K562 (cell line): ENCODE results near the gene KCTD6. TPM values are rescaled to one million over a fixed set of nuclear protein-coding genes. Genes with fewer than 3 reads are reported as not detected.

Source experiments
- MCM2 ChIP-seq: fragments of 450-650 bp; IDR thresholded peaks from 2 replicates; pipeline ENCODE4 v1.6.1; 2017; ENCODE audit warnings: low read depth, mild to moderate bottlenecking
- MEF2D ChIP-seq: conservative IDR thresholded peaks from 2 replicates; pipeline ENCODE4 v1.6.1; 2016; ENCODE audit warnings: low read depth, missing genetic modification characterization, missing compliant biosample characterization
- PBX2 ChIP-seq, 2 experiments: IDR thresholded peaks in 1 of 2; conservative IDR thresholded peaks in 1 of 2; 2 replicates each; pipeline ENCODE4 v1.6.1; 2016; ENCODE audit warnings: low read depth in 2 of 2, mild to moderate bottlenecking in 1 of 2, missing compliant biosample characterization in 1 of 2, missing genetic modification characterization in 1 of 2, moderate library complexity in 1 of 2
- RBM15 ChIP-seq: fragments of 200-400 bp; formaldehyde crosslinking; IDR thresholded peaks from 2 replicates; pipeline ENCODE4 v1.6.1; 2018; ENCODE audit warnings: mild to moderate bottlenecking, low read length, moderate library complexity; ENCODE audit not compliant: insufficient read depth
- RUNX1 ChIP-seq: sonication (generic); IDR thresholded peaks from 2 replicates; pipeline ENCODE4 v1.6.1; 2016; ENCODE audit warnings: antibody characterized with exemption, low read depth
- TOE1 ChIP-seq, 2 experiments: fragments of 450-650 bp in 1 of 2; sonication (generic) in 1 of 2; formaldehyde crosslinking in 1 of 2; IDR thresholded peaks; 2 replicates each; pipeline versions ENCODE4 v1.7.1 to v1.8.0; 2016 to 2022; ENCODE audit warnings: borderline replicate concordance in 2 of 2, mild to moderate bottlenecking in 2 of 2, antibody characterized with exemption in 1 of 2, inconsistent platforms in 1 of 2, low read depth in 1 of 2, missing genetic modification reagents in 1 of 2, moderate library complexity in 1 of 2
- polyA plus RNA-seq, 8 experiments: library from polyadenylated mRNA; depleted of rRNA in 4 of 8; stranded (reverse) in 5 of 8; unstranded in 3 of 8; fragments of >200 nt; fragmentation: Nextera tagmentation in 2 of 8; fragmentation: Illumina TruSeq in 1 of 8; extraction: Ambion mirVana in 2 of 8; extraction: Trizol in 1 of 8; gene quantifications; 2 replicates each; pipeline versions ENCODE4 v1.2.1 to v1.2.3, GENCODE V29; 2011 to 2014; ENCODE audit warnings: inconsistent platforms in 1 of 8, missing spikeins in 1 of 8
- total RNA-seq, 7 experiments: library from RNA; depleted of rRNA in 6 of 7; stranded (reverse); fragments of >200 nt in 6 of 7; fragmentation: Illumina TruSeq in 2 of 7; extraction: Trizol in 2 of 7; gene quantifications; 2 replicates each; pipeline versions ENCODE4 v1.2.1 to v1.2.3, GENCODE V29; 2011 to 2021; ENCODE audit warnings: low replicate concordance in 1 of 7
- TF ChIP-seq, protein P1 (sequence below): fragments of 450-650 bp; IDR thresholded peaks from 2 replicates; pipeline ENCODE4 v1.6.1; 2014; ENCODE audit warnings: low read depth, mild to moderate bottlenecking, moderate library complexity, borderline replicate concordance

KCTD6 gene
- total and polyA plus RNA-seq, 9 of the 15 experiments (the other 6 are each of a cell fraction or from before 2014, with no cell fraction given): 2.1 to 5.9 (median 4.5) TPM

DNA sequence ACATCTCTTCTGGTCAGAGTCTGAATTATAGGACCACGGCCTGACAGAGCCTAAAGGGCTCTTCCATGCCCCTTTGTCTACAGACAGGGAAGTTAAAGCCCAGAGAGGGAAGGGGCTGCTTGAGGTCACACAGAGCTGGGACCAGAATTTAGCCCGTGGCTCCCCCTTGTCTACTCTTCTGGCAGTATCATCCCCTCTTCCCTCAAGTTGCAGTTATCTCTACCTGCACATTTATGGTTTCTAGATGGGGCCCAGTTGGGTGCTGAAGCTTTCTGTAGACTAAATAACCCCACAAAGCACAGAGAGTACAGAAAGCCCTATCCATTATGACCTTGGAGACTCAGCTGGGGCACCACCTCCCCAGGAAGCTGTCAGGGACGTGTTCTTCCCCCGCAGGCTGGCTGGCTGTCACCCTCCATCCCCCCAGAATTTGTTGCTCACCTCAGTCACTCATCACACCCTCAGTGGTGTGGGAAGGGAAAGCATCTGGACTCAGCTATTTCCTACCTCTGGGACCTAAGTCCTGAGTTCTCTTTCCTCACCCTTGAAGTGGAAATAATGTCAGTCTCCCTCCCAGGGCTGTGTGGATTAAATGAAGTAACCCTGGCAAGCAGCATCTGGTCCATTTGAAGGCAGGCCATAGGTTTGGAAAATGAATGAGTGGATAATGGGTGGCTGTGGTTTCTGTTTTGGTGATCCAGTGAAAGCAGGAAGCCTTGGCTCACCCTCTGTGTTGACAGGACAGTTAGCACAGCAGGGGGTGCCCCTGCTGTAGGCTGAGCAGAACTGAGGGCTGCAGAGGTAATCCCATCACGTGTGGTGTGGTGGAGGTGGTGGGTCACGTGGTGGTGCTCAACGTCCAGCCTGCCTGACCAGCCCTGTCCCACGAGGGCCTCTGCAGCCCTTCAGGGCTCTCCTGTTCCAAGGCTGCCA lies 28.8 kb downstream of the KCTD6 start (continued):
- TF ChIP-seq PBX2 (CRISPR knock-in tag; IDR thresholded peaks at IDR 0.05; ENCODE audit: low read depth) (no peak), PBX2 (tag; conservative IDR thresholded peaks at IDR 0.05; ENCODE audit: low read depth) (0 out of 2 replicates have a peak, but pooled peaks have one; percentile 11), TOE1 (IDR thresholded peaks at IDR 0.05; ENCODE audit: borderline replicate concordance) (peak; percentile 85), TOE1 (CRISPR knock-in tag; IDR thresholded peaks at IDR 0.05; ENCODE audit: borderline replicate concordance, low read depth) (no peak), RUNX1 (no peak), MEF2D (tag) (no peak), RBM15 (no peak), MCM2 (no peak)
- TF ChIP-seq, protein P1, sequence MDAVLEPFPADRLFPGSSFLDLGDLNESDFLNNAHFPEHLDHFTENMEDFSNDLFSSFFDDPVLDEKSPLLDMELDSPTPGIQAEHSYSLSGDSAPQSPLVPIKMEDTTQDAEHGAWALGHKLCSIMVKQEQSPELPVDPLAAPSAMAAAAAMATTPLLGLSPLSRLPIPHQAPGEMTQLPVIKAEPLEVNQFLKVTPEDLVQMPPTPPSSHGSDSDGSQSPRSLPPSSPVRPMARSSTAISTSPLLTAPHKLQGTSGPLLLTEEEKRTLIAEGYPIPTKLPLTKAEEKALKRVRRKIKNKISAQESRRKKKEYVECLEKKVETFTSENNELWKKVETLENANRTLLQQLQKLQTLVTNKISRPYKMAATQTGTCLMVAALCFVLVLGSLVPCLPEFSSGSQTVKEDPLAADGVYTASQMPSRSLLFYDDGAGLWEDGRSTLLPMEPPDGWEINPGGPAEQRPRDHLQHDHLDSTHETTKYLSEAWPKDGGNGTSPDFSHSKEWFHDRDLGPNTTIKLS: no peak
